ENCODE results near the gene PLPP1.

PLPP1 gene

DNA sequence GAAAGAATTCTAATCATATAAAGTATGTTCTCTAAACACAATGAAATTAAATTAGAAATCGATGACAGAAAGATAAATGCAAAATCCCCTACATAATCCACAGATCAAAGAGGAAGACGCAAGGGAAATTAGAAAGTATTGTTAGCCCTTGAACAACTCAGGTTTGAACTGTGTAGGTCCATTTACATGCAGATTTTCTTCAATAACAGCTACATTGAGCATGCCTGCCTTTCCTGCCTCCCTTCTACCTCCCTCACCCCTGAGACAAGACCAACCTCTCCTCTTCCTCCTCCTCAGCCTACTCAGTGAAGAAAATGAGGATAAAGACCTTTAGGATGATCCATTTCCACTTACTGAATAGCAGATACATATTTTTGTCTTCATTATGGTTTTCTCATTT is 75.2 kb downstream of the PLPP1 start:
- Histone ChIP-seq H3K23ac (ENCODE audit: low read length in 2 of 2) (no peak overlapping the region), H2AFZ (ENCODE audit: low read depth, low read length) (no peak overlapping the region), H4K91ac (ENCODE audit: low read length) (no peak overlapping the region), H3K4me3 (ENCODE audit: insufficient read depth in 1 of 2, low read depth in 1 of 2, low read length in 2 of 2) (no peak overlapping the region), H3K14ac (ENCODE audit: low read length in 2 of 2) (no peak overlapping the region), H2BK15ac (ENCODE audit: low read depth, poor library complexity, severe bottlenecking) (no peak overlapping the region), H3K4me1 (ENCODE audit: control insufficient read depth, insufficient read depth, low read depth, low read length) (no peaks in the 10 kb centered on the region), H3K36me3 (ENCODE audit: control insufficient read depth in 1 of 2, insufficient read depth in 2 of 2, low read depth in 1 of 2, low read length in 2 of 2) (peaks cover 0 to 4% of the 10 kb centered on the region in 2 experiments), H2BK12ac (ENCODE audit: low read length in 2 of 2) (no peak overlapping the region), H3K79me1 (replicated peaks; ENCODE audit: low read length, poor library complexity, severe bottlenecking) (peaks cover 7% of the 10 kb centered on the region), H3K18ac (ENCODE audit: low read depth in 1 of 2, low read length in 2 of 2) (no peak overlapping the region), H2AK5ac (ENCODE audit: low read length, severe bottlenecking) (no peak overlapping the region), H3K4me2 (ENCODE audit: low read length, poor library complexity, severe bottlenecking) (no peak overlapping the region), H3K9ac (ENCODE audit: low read length) (no peak overlapping the region), H3K27me3 (ENCODE audit: control insufficient read depth in 1 of 2, insufficient read depth in 1 of 2, low read length in 2 of 2) (no peaks in the 10 kb centered on the region), H2BK5ac (ENCODE audit: low read depth, low read length, poor library complexity, severe bottlenecking) (no peak overlapping the region), H4K8ac (ENCODE audit: low read length) (no peak overlapping the region), H2BK120ac (ENCODE audit: low read depth, low read length) (no peak overlapping the region), H3K27ac (ENCODE audit: low read length, poor library complexity, severe bottlenecking) (no peak overlapping the region), H3K9me3 (ENCODE audit: control insufficient read depth, low read length) (no peaks in the 10 kb centered on the region), H3K4ac (ENCODE audit: low read depth in 1 of 2, low read length in 2 of 2) (no peak overlapping the region)
- DNase-seq: no peak
- WGBS: 100% methylated on average over 1 of the region's 2 CpGs

DNA sequence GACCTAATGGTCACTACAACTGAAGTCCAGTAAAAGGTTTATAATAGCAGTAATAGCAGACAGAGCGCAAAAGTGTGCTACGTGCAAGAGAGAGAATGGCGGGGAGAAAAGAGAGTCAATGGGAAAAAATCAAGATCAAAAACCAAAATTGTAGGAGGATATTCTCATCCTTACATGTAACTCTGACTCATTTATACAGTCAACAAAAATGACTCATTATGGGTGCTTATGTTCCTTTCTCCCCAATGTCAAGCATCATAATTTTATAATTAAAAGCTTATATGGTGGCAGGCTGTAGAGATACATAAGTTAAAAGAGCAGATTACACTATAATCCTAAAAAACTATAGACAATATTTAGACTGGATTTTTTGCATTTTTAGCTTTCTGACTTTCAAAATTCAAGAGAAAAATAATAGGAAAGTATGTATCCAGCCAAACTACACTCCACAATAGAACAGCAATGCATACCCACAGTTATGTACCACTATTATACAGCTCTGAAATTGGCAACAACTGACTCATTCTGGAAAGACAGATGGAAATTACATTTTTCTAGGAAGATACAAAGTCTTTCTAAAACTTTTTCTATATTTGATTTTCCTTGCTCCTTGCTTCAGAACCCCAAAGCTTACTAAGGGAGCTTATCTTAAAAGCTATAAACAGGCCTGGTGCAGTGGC is 78.4 kb downstream of the PLPP1 start:
- 100% methylated on average over 3 of the region's 3 CpGs for WGBS
- H2BK5ac ChIP-seq (ENCODE audit: low read depth, low read length, poor library complexity, severe bottlenecking): no peak overlapping the region
- no peaks in the 10 kb centered on the region for H3K4me1 ChIP-seq (ENCODE audit: control insufficient read depth, insufficient read depth, low read depth, low read length)
- H2AFZ ChIP-seq (ENCODE audit: low read depth, low read length): no peak overlapping the region
- no peaks in the 10 kb centered on the region for H3K27me3 ChIP-seq (ENCODE audit: control insufficient read depth in 1 of 2, insufficient read depth in 1 of 2, low read length in 2 of 2)
- no peak overlapping the region for H3K4ac ChIP-seq (ENCODE audit: low read depth in 1 of 2, low read length in 2 of 2)
- peaks cover 10% of the 10 kb centered on the region for H3K79me1 ChIP-seq (replicated peaks; ENCODE audit: low read length, poor library complexity, severe bottlenecking)
- no peak overlapping the region for H3K23ac ChIP-seq (ENCODE audit: low read length in 2 of 2)
- H3K4me2 ChIP-seq (ENCODE audit: low read length, poor library complexity, severe bottlenecking): no peak overlapping the region
- H3K18ac ChIP-seq (ENCODE audit: low read depth in 1 of 2, low read length in 2 of 2): no peak overlapping the region
- no peak overlapping the region for H4K8ac ChIP-seq (ENCODE audit: low read length)
- H4K91ac ChIP-seq (ENCODE audit: low read length): no peak overlapping the region
- H2BK12ac ChIP-seq (ENCODE audit: low read length in 2 of 2): no peak overlapping the region
- H3K9ac ChIP-seq (ENCODE audit: low read length): no peak overlapping the region
- no peak overlapping the region for H3K4me3 ChIP-seq (ENCODE audit: insufficient read depth in 1 of 2, low read depth in 1 of 2, low read length in 2 of 2)
- no peak overlapping the region for H3K14ac ChIP-seq (ENCODE audit: low read length in 2 of 2)
- no peaks in the 10 kb centered on the region for H3K9me3 ChIP-seq (ENCODE audit: control insufficient read depth, low read length)
- no peak overlapping the region for H2BK120ac ChIP-seq (ENCODE audit: low read depth, low read length)
- peaks cover 0 to 3% of the 10 kb centered on the region in 2 experiments for H3K36me3 ChIP-seq (ENCODE audit: control insufficient read depth in 1 of 2, insufficient read depth in 2 of 2, low read depth in 1 of 2, low read length in 2 of 2)
- no peak overlapping the region for H2AK5ac ChIP-seq (ENCODE audit: low read length, severe bottlenecking)
- DNase-seq: peak; percentile 22
- H2BK15ac ChIP-seq (ENCODE audit: low read depth, poor library complexity, severe bottlenecking): no peak overlapping the region
- H3K27ac ChIP-seq (ENCODE audit: low read length, poor library complexity, severe bottlenecking): no peak overlapping the region

DNA sequence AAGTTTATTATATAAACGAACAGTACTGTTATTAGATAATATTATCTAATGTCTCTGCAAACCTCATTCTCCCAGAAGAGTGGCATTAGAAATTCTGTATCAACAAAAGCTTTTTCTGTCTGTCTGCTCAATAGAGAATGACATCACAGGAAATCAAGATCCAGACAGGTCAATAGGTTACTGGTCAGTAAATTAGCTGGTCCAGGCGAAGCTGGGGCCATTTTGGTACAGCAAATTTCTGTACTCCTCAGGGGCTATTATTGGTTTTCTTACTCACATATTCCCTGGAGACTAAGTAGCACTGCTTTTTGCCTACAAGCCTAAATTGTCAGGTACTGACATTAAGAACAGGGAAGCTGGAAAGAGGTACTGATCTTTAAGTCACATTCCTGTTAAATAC is 80.5 kb downstream of the PLPP1 start:
- H3K9me3 ChIP-seq (ENCODE audit: control insufficient read depth, low read length): no peaks in the 10 kb centered on the region
- no peak overlapping the region for H3K4me3 ChIP-seq (ENCODE audit: insufficient read depth in 1 of 2, low read depth in 1 of 2, low read length in 2 of 2)
- no peak overlapping the region for H2AK5ac ChIP-seq (ENCODE audit: low read length, severe bottlenecking)
- peak; percentile 45 for DNase-seq
- no peak overlapping the region for H2BK12ac ChIP-seq (ENCODE audit: low read length in 2 of 2)
- no peak overlapping the region for H4K91ac ChIP-seq (ENCODE audit: low read length)
- H3K14ac ChIP-seq (ENCODE audit: low read length in 2 of 2): no peak overlapping the region
- peaks cover 1% of the 10 kb centered on the region for H3K4me1 ChIP-seq (ENCODE audit: control insufficient read depth, insufficient read depth, low read depth, low read length)
- H4K8ac ChIP-seq (ENCODE audit: low read length): no peak overlapping the region
- H2BK5ac ChIP-seq (ENCODE audit: low read depth, low read length, poor library complexity, severe bottlenecking): no peak overlapping the region
- peaks cover 11% of the 10 kb centered on the region for H3K79me1 ChIP-seq (replicated peaks; ENCODE audit: low read length, poor library complexity, severe bottlenecking)
- no peak overlapping the region for H3K9ac ChIP-seq (ENCODE audit: low read length)
- no peak overlapping the region for H2BK120ac ChIP-seq (ENCODE audit: low read depth, low read length)
- no peak overlapping the region for H2BK15ac ChIP-seq (ENCODE audit: low read depth, poor library complexity, severe bottlenecking)
- no peaks in the 10 kb centered on the region for H3K27me3 ChIP-seq (ENCODE audit: control insufficient read depth in 1 of 2, insufficient read depth in 1 of 2, low read length in 2 of 2)
- H3K18ac ChIP-seq (ENCODE audit: low read depth in 1 of 2, low read length in 2 of 2): no peak overlapping the region
- WGBS: 60% methylated on average over 1 of the region's 2 CpGs
- H2AFZ ChIP-seq (ENCODE audit: low read depth, low read length): no peak overlapping the region
- H3K23ac ChIP-seq (ENCODE audit: low read length in 2 of 2): no peak overlapping the region
- no peak overlapping the region for H3K4me2 ChIP-seq (ENCODE audit: low read length, poor library complexity, severe bottlenecking)
- H3K4ac ChIP-seq (ENCODE audit: low read depth in 1 of 2, low read length in 2 of 2): no peak overlapping the region
- H3K27ac ChIP-seq (ENCODE audit: low read length, poor library complexity, severe bottlenecking): no peak overlapping the region
- peaks cover 0 to 3% of the 10 kb centered on the region in 2 experiments for H3K36me3 ChIP-seq (ENCODE audit: control insufficient read depth in 1 of 2, insufficient read depth in 2 of 2, low read depth in 1 of 2, low read length in 2 of 2)

DNA sequence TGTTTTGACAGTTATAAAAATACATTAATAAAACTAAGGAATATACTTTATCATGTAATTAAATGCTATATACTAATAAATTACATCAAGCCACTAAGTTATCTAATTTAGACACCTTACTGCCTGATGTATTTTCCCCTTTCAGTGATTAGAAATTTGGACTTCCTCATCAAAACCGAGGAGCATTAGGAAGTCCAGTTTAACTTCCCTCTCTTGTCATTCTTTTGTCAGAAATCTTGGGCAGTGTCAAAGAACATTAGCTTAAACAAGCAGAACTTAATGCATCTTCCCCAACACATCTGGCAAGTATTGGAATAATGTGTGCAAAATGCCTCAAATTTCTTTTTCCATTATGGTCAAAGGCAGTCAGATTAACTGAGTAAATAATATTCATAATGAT is 81.6 kb downstream of the PLPP1 start:
- no peaks in the 10 kb centered on the region for H3K9me3 ChIP-seq (ENCODE audit: control insufficient read depth, low read length)
- H3K4me3 ChIP-seq (ENCODE audit: insufficient read depth in 1 of 2, low read depth in 1 of 2, low read length in 2 of 2): no peak overlapping the region
- H3K79me1 ChIP-seq (replicated peaks; ENCODE audit: low read length, poor library complexity, severe bottlenecking): peaks cover 10% of the 10 kb centered on the region
- 75% methylated on average over 1 of the region's 1 CpG for WGBS
- H3K18ac ChIP-seq (ENCODE audit: low read depth in 1 of 2, low read length in 2 of 2): no peak overlapping the region
- DNase-seq: no peak
- H3K4ac ChIP-seq (ENCODE audit: low read depth in 1 of 2, low read length in 2 of 2): no peak overlapping the region
- no peak overlapping the region for H3K9ac ChIP-seq (ENCODE audit: low read length)
- H3K4me1 ChIP-seq (ENCODE audit: control insufficient read depth, insufficient read depth, low read depth, low read length): peaks cover 1% of the 10 kb centered on the region
- no peak overlapping the region for H4K8ac ChIP-seq (ENCODE audit: low read length)
- H3K23ac ChIP-seq (ENCODE audit: low read length in 2 of 2): no peak overlapping the region
- no peak overlapping the region for H2BK15ac ChIP-seq (ENCODE audit: low read depth, poor library complexity, severe bottlenecking)
- H3K27ac ChIP-seq (ENCODE audit: low read length, poor library complexity, severe bottlenecking): no peak overlapping the region
- no peak overlapping the region for H2AFZ ChIP-seq (ENCODE audit: low read depth, low read length)
- H2BK5ac ChIP-seq (ENCODE audit: low read depth, low read length, poor library complexity, severe bottlenecking): no peak overlapping the region
- no peak overlapping the region for H2BK12ac ChIP-seq (ENCODE audit: low read length in 2 of 2)
- H3K4me2 ChIP-seq (ENCODE audit: low read length, poor library complexity, severe bottlenecking): no peak overlapping the region
- H3K14ac ChIP-seq (ENCODE audit: low read length in 2 of 2): no peak overlapping the region
- H4K91ac ChIP-seq (ENCODE audit: low read length): no peak overlapping the region
- H2BK120ac ChIP-seq (ENCODE audit: low read depth, low read length): no peak overlapping the region
- H3K27me3 ChIP-seq (ENCODE audit: control insufficient read depth in 1 of 2, insufficient read depth in 1 of 2, low read length in 2 of 2): no peaks in the 10 kb centered on the region
- H3K36me3 ChIP-seq (ENCODE audit: control insufficient read depth in 1 of 2, insufficient read depth in 2 of 2, low read depth in 1 of 2, low read length in 2 of 2): peaks cover 0 to 3% of the 10 kb centered on the region in 2 experiments
- H2AK5ac ChIP-seq (ENCODE audit: low read length, severe bottlenecking): no peak overlapping the region

Data from mesenchymal stem cell (in vitro differentiated cells and primary cell).